ENCODE data around the gene EHMT1. TPM values are rescaled to one million over a fixed set of nuclear protein-coding genes. Genes with fewer than 3 reads are reported as not detected.
A peak's percentile ranks its signal among the peaks of the same experiment; 100 is the strongest.

EHMT1 gene
- total RNA-seq, 1 donor from 2014 or later: 64.2 TPM

- DNase-seq (ENCODE audit: low spot score): no peak
Measured at GRCh38 chr9:137643921-137644320, 25.1 kb downstream of the EHMT1 start.

DNA sequence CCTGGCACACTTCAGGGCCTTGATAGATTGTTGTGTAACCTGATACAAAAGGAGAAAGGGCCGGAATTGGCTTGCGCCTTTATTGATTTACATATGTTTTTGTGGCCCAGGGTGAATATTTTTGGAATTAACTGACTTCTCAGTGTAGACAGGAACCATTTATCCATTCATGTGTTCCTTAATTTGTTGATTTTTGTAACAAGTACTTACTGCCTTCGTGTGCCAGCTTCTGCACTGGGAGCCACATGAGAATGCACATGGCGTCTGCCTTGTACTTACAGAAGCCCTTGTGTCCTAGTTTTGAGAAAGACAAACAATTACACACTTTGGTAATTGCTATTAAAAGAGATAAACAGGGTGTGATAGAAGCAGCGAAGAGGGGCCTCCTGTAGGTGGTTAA lies 26.4 kb downstream of the EHMT1 start:
- no peak for ATAC-seq
- DNase-seq (ENCODE audit: low spot score): no peak

More at GRCh38 chr9:137643921-137644320, 25.1 kb downstream of the EHMT1 start:
- ATAC-seq: no peak

- ATAC-seq (no peak), DNase-seq (ENCODE audit: low spot score) (no peak)
Measured at GRCh38 chr9:137646341-137646740, 27.5 kb downstream of the EHMT1 start.

- DNase-seq (ENCODE audit: low spot score) (no peak), ATAC-seq (no peak)
Measured at GRCh38 chr9:137647096-137647714, 28.4 kb downstream of the EHMT1 start.

- ATAC-seq (no peak), DNase-seq (ENCODE audit: low spot score) (no peak)
Measured at GRCh38 chr9:137648396-137648795, 29.6 kb downstream of the EHMT1 start.

DNA sequence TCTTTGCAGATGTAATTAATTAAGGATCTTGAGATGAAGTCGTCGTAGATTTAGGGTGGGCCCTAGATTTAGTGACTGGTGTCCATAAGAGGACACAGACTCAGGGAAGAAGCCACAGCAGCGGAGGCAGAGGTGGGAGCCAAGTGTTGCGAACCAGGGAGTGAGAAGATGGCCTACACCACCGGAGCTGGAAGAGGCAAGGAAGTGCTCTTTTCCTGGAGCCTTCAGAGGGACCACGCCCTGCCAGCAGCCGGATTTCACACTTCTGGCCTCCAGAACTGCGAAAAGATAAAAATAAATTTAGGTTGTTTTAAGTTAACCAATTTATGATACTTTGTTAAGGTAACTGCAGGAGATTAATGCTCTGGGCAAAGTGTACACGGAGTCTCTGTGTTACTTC lies 30.7 kb downstream of the EHMT1 start:
- DNase-seq (ENCODE audit: low spot score) (no peak), ATAC-seq (no peak)

GRCh38 chr9:137650259-137650658 lies 31.5 kb downstream of the EHMT1 start:
- no peak for DNase-seq (ENCODE audit: low spot score)

GRCh38 chr9:137650779-137651178 lies 32.0 kb downstream of the EHMT1 start:
- DNase-seq (ENCODE audit: low spot score) (no peak), ATAC-seq (no peak)

More at GRCh38 chr9:137650259-137650658, 31.5 kb downstream of the EHMT1 start:
- ATAC-seq: no peak

GRCh38 chr9:137656416-137656815 lies 37.6 kb downstream of the EHMT1 start:
- peak; percentile 24 for ATAC-seq
- no peak for DNase-seq (ENCODE audit: low spot score)

DNA sequence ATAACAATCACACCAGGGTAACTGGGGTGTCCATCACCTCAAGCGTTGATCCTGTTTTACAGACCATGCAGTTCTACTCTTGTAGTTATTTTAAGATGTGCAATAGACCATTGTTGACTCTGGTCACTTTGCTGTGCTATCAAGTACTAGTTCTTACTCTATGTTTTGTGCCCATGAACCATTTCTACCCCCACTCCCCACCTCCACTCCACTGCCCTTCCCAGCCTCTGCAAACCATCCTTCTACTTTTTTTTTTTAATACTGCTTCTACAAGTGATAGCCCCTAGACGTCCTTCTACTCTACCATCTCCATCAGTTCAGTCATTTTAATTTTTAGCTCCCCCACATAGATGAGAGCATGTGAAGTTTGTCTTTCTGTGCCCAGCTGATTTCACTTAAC lies 38.8 kb downstream of the EHMT1 start:
- no peak for DNase-seq (ENCODE audit: low spot score)

GRCh38 chr9:137658781-137659180 lies 40.0 kb downstream of the EHMT1 start:
- ATAC-seq (no peak), DNase-seq (ENCODE audit: low spot score) (no peak)

More for the DNA sequence above, 38.8 kb downstream of the EHMT1 start:
- ATAC-seq: no peak

DNA sequence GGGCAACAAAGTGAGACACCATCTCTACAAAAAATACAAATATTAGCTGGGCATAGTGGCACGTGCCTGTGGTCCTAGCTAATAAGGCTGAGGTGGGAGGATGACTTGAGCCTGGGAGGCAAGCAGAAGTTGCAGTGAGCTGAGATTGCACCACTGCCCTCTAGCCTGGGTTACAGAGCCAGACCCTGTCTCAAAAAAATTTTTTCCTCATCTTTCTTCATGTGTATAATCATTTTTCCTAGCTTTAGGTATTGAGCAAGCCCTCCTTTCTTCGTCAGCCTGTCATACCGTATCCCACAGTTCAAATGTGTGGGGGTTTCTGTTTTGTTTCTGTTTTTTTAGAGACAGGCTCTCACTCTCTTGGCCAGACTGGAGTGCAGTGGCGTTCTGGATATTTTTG lies 41.3 kb downstream of the EHMT1 start:
- DNase-seq (ENCODE audit: low spot score) (no peak), ATAC-seq (no peak)

DNA sequence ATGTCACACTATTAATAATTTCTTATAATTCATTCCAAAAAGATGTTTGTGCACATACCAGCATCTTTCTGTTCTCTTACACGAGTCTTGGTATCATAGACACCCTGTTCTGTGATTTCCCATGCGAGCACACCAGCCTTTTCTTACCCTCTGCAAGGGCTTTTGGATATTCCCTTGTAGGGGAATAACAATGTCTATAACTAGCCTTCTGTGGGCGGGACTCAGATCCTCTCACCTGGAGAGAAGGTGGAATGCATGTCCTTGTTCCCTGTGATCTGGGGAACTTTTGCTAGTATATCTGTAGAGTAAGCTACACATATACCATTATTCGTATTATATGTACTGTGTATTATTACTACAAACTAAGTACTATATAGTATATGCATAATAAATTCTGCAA lies 44.8 kb downstream of the EHMT1 start:
- DNase-seq (ENCODE audit: low spot score) (no peak), ATAC-seq (no peak)

GRCh38 chr9:137664676-137665075 lies 45.9 kb downstream of the EHMT1 start:
- peak; percentile 77 for ATAC-seq
- peak; percentile 65 for DNase-seq (ENCODE audit: low spot score)

- DNase-seq (ENCODE audit: low spot score): no peak
- peak; percentile 16 for ATAC-seq
Measured at GRCh38 chr9:137665226-137665625, 46.4 kb downstream of the EHMT1 start.

GRCh38 chr9:137665697-137666512 lies 47.1 kb downstream of the EHMT1 start:
- peak; percentile 34 for ATAC-seq

DNA sequence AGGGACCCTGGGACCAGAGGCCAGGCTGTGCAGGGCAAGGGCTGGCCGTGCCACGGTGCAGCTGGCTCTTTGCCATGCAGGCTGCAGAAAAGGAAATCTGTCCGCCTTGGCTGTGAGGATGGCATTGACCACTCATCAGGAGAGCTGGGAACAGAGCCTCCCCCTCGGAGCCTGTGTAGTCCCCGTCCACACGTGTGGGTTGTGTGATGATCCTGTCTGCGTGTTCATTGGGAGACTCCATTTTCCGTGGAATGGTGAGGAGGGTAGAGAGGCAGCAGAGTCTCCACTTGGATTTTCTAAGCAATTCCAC lies 47.7 kb downstream of the EHMT1 start:
- ATAC-seq: no peak
- DNase-seq (ENCODE audit: low spot score): peak; percentile 70

More at GRCh38 chr9:137665697-137666512, 47.1 kb downstream of the EHMT1 start:
- no peak for DNase-seq (ENCODE audit: low spot score)

- DNase-seq (ENCODE audit: low spot score) (no peak), ATAC-seq (no peak)
Measured at GRCh38 chr9:137666955-137667670, 48.3 kb downstream of the EHMT1 start.

DNA sequence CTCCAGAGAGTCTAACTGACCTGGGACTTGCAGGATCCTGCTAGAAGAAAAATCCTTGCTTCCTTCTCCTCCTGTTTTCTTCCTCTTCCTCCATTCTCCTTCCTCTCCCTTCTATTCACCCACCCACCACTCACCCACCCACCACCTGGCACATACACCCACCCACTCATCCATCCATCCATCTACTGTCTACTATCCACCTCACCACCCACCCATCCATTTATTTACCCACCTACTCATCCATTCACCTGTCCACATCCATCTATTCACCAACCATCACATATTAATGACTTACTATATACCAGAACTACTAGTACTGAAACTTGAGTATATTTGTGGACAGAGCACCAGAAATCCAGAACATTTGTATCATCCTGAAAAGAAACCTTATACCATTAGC lies 49.4 kb downstream of the EHMT1 start:
- ATAC-seq (no peak), DNase-seq (ENCODE audit: low spot score) (no peak)

GRCh38 chr9:137669261-137669672 lies 50.5 kb downstream of the EHMT1 start:
- ATAC-seq: no peak
- no peak for DNase-seq (ENCODE audit: low spot score)

DNA sequence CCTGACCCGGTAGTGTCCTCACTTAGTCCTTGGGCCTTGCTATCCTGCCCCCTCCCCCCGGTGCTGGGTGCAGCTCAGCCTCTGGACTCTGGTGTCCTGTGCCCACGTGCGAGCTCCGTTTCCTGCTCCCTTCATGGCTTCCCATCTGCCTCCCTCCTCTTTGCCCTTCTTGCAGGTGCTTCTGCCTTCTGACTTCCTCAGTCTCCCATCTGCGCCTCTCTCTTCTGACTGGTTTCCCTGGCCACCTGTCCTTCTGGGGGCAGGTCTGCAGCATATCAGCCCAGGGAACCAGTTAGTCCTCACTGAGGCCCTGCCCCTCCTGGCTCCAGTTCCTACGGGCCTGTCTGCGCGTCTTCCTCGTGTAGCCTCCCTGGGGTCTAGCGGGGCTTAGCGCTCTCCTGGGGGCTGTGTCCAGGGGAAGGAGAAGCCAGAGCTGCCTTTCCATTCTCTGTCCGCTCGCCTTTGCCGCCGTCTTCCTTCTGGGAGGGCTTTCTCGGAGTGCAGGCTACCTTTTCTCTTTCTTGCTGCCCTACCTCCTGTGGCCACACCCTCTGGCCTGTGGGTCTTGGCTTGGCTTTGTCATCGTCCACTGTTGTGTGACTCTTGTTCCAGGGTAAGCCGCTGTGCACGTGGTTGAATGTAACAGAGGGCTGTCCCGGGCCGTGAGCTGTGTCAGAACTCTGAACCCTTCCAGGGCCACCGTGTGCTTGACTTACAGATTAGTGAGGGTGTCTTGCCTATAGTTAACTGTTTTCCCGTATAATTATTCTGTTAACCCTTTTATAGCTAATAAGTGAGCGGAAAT lies 51.8 kb downstream of the EHMT1 start:
- ATAC-seq: peak; percentile 86
- DNase-seq (ENCODE audit: low spot score): peak; percentile 95
